GM12878 (cell line): ENCODE data around the gene EBPL. TPM values are rescaled to one million over a fixed set of nuclear protein-coding genes. Genes with fewer than 3 reads are reported as not detected.
"Not testable (repeated sequence)": the region's sequence is repeated elsewhere in the genome, so short reads cannot be mapped to it uniquely, and the experiment has no call there.

Source experiments
- ATAC-seq: fragments of 200-7000 bp; cut with Tn5 transposase; 3 replicates; pipeline ENCODE4 v1.9.1; 2020; ENCODE audit warnings: mild to moderate bottlenecking, moderate library complexity
- BruUV-seq: library from RNA; stranded (reverse); fragments of 400-500 nt; replicated peaks from 2 replicates; lab custom pipeline; 2021; lab: Mats Ljungman, UMichigan
- CTCF ChIA-PET: fragments of 300-600 bp; sonication (Branson Sonifier 250); formaldehyde crosslinking; extraction: SDS; loops from one replicate; lab custom pipeline; 2021; ENCODE audit warnings: inconsistent platforms; lab: Yijun Ruan, JAX
- POLR2A ChIA-PET: fragments of 350-600 bp; formaldehyde crosslinking; extraction: SDS; loops from one replicate; lab custom pipeline; 2021; ENCODE audit warnings: inconsistent platforms; lab: Charles Lee
- RAD21 ChIA-PET: fragments of 300-600 bp; sonication (Branson Sonifier 250); formaldehyde crosslinking; loops from one replicate; lab custom pipeline; 2023; ENCODE audit warnings: antibody characterized with exemption; ENCODE audit not compliant: unreplicated experiment; lab: Charles Lee
- SMC1A ChIA-PET: fragments of 300-600 bp; sonication (Branson Sonifier 250); formaldehyde crosslinking; loops from one replicate; lab custom pipeline; 2023; ENCODE audit not compliant: unreplicated experiment, uncharacterized antibody; lab: Charles Lee
- DNase-seq: peaks from one replicate; pipeline ENCODE4 v3.0.0-alpha.2; 2011; ENCODE audit warnings: low read depth, low spot score
- FAIRE-seq: peaks from 3 replicates; lab custom pipeline; 2011; peaks lifted over from hg19 to GRCh38; lab: Jason Lieb, UNC
- H2AFZ ChIP-seq: 2 replicates; pipeline ENCODE4 v1.6.0; 2011; ENCODE audit warnings: low read depth, low read length, control low read depth; ENCODE audit not compliant: control insufficient read depth
- H3K27ac ChIP-seq: 2 replicates; pipeline ENCODE4 v1.5.1; 2011; ENCODE audit warnings: control low read depth; ENCODE audit not compliant: control insufficient read depth, insufficient read depth
- H3K27me3 ChIP-seq, 2 experiments: replicated peaks in 1 of 2; 2 replicates each; pipeline versions ENCODE4 v1.6.0 to v1.6.1; 2011; ENCODE audit warnings: low read length in 1 of 2; ENCODE audit not compliant: control insufficient read depth in 2 of 2, insufficient read depth in 2 of 2
- H3K36me3 ChIP-seq, 2 experiments: 2 replicates each; pipeline ENCODE4 v1.5.1; 2011; ENCODE audit warnings: low read length in 1 of 2; ENCODE audit not compliant: control insufficient read depth in 2 of 2, insufficient read depth in 2 of 2
- H3K4me1 ChIP-seq: 2 replicates; pipeline ENCODE4 v1.6.1; 2011; ENCODE audit warnings: mild to moderate bottlenecking, low read length, moderate library complexity, mixed read lengths; ENCODE audit not compliant: control insufficient read depth, insufficient read depth
- H3K4me2 ChIP-seq: 2 replicates; pipeline ENCODE4 v1.6.0; 2011; ENCODE audit warnings: control low read depth; ENCODE audit not compliant: control insufficient read depth, insufficient read depth
- H3K4me3 ChIP-seq: fragments of 200-600 bp; sonication (generic); 2 replicates; pipeline ENCODE4 v1.5.1; 2016
- H3K79me2 ChIP-seq: 2 replicates; pipeline ENCODE4 v1.6.0; 2011; ENCODE audit warnings: low read length; ENCODE audit not compliant: control insufficient read depth, insufficient read depth
- H3K9ac ChIP-seq: 2 replicates; pipeline ENCODE4 v1.8.0; 2011; ENCODE audit warnings: low read length, control low read depth, mixed read lengths; ENCODE audit not compliant: control insufficient read depth, insufficient read depth
- H3K9me3 ChIP-seq: replicated peaks from 3 replicates; pipeline ENCODE4 v1.5.1; 2011; ENCODE audit warnings: mild to moderate bottlenecking, low read length; ENCODE audit not compliant: control insufficient read depth, insufficient read depth
- H4K20me1 ChIP-seq: 2 replicates; pipeline ENCODE4 v1.6.0; 2011; ENCODE audit not compliant: control insufficient read depth, insufficient read depth
- HDAC2 ChIP-seq: fragments of 200-600 bp; sonication (generic); IDR thresholded peaks from 2 replicates; pipeline ENCODE4 v1.6.1; 2017
- PBX3 ChIP-seq: IDR thresholded peaks from 2 replicates; pipeline ENCODE4 v1.6.1; 2011; ENCODE audit warnings: mild to moderate bottlenecking, low read depth, low read length, moderate library complexity; ENCODE audit not compliant: insufficient replicate concordance
- RCOR1 ChIP-seq: conservative IDR thresholded peaks from 2 replicates; pipeline ENCODE4 v1.6.1; 2012; ENCODE audit warnings: low read depth, low read length, improper control_type of control experiment
- SIN3A ChIP-seq: IDR thresholded peaks from 2 replicates; pipeline ENCODE4 v1.6.1; 2012; ENCODE audit warnings: low read depth, low read length, improper control_type of control experiment
- SMARCA5 ChIP-seq: fragments of 450-650 bp; IDR thresholded peaks from 2 replicates; pipeline ENCODE4 v1.6.1; 2017; ENCODE audit warnings: mild to moderate bottlenecking
- ZNF622 ChIP-seq: fragments of 450-650 bp; IDR thresholded peaks from 2 replicates; pipeline ENCODE4 v1.6.1; 2017; ENCODE audit warnings: mild to moderate bottlenecking, inconsistent platforms
- WGBS: methylation state at CpG from one replicate; pipeline ENCODE4 v1.1.6; 2016; ENCODE audit warnings: low lambda C conversion rate; ENCODE audit not compliant: insufficient replicate concordance, insufficient coverage; ENCODE audit errors: missing lambda C conversion rate; 5-methylcytosine and 5-hydroxymethylcytosine counted together
- in situ Hi-C: fragments of 300-500 bp; cut with MboI; formaldehyde crosslinking; loops from 9 replicates; pipeline ENCODE4 v1.14.3; 2018; ENCODE audit warnings: mixed read lengths
- intact Hi-C: fragments of 100-400 bp; cut with micrococcal nuclease; formaldehyde crosslinking; loops from one replicate; pipeline ENCODE4 v1.14.2; 2022; ENCODE audit not compliant: unreplicated experiment
- polyA plus RNA-seq, 11 experiments: library from polyadenylated mRNA; depleted of rRNA in 4 of 11; unstranded in 6 of 11; stranded (reverse) in 5 of 11; fragments of >200 nt; fragmentation: Nextera tagmentation in 4 of 11; fragmentation: Illumina TruSeq in 1 of 11; extraction: Ambion mirVana in 4 of 11; extraction: Trizol in 1 of 11; gene quantifications; 1 replicate in 1 of 11; 2 replicates in 10 of 11; pipeline versions ENCODE4 v1.2.1 to v1.2.3, GENCODE V29; 2011 to 2016; ENCODE audit warnings: inconsistent platforms in 2 of 11, missing spikeins in 2 of 11, low read depth in 1 of 11
- total RNA-seq, 4 experiments: library from RNA; depleted of rRNA in 3 of 4; stranded (reverse); fragments of >200 nt in 3 of 4; fragmentation: Illumina TruSeq in 1 of 4; extraction: Trizol in 1 of 4; gene quantifications; 2 replicates each; pipeline versions ENCODE4 v1.2.1 to v1.2.3, GENCODE V29; 2013 to 2021

The EBPL gene
- total and polyA plus RNA-seq, 10 of the 15 experiments (the other 5 are each of a cell fraction or from before 2014, with no cell fraction given), result 6.2 to 72.8 (median 43.5) TPM

- TF ChIP-seq ZNF622 (no peak), PBX3 (no peak), RCOR1 (no peak), SIN3A (no peak), HDAC2 (no peak), SMARCA5 (no peak)
Measured at GRCh38 chr13:49615836-49616675, 75.2 kb downstream of the EBPL start (continued).

- 90% methylated on average over 2 of the region's 3 CpGs for WGBS
- H2AFZ ChIP-seq, SMC1A ChIA-PET, DNase-seq, H3K27me3 ChIP-seq, H3K36me3 ChIP-seq, RAD21 ChIA-PET, H3K9ac ChIP-seq, H3K27ac ChIP-seq, H3K4me3 ChIP-seq, in situ Hi-C loops, H3K4me1 ChIP-seq, H3K4me2 ChIP-seq, intact Hi-C loops, ATAC-seq, H3K79me2 ChIP-seq, FAIRE-seq, H3K9me3 ChIP-seq, BruUV-seq, H4K20me1 ChIP-seq, POLR2A ChIA-PET: not testable (repeated sequence)
- CTCF ChIA-PET, result interaction anchor here (0.7 to 0.8 kb wide), 3 partner anchors 9 to 190 kb away, joined by 3 read pairs; partner anchors contain the start of gene ARL11
Measured at GRCh38 chr13:49612042-49612441, 79.2 kb downstream of the EBPL start.

Other genes with a start within 250 kb of the EBPL start
- 1.2 and 1.9 TPM in 2 replicates for gene CAB39L, start 247.4 kb downstream of the EBPL start, total RNA-seq (2014; rRNA removed)
- 1.9 and 2.1 TPM in 2 replicates for gene CAB39L, start 247.4 kb downstream of the EBPL start, total RNA-seq (2014; rRNA removed; fragmentation: Illumina TruSeq; extraction: Trizol)
- 2.2 and 3.0 TPM in 2 replicates for gene CAB39L, start 247.4 kb downstream of the EBPL start, total RNA-seq (2021)
- 2.9 and 5.0 TPM in 2 replicates for gene CAB39L, start 247.4 kb downstream of the EBPL start, polyA plus RNA-seq (2011; rRNA removed)
- 1.9 and 2.0 TPM in 2 replicates for gene CAB39L, start 247.4 kb downstream of the EBPL start, polyA plus RNA-seq (2014; fragmentation: Illumina TruSeq; extraction: Trizol)
- gene CAB39L, start 247.4 kb downstream of the EBPL start, polyA plus RNA-seq (2014; fragmentation: Nextera tagmentation; extraction: Ambion mirVana), result 1 to 10 TPM in 1 of 2 experiments, under 1 TPM in 1; 0.88 to 1.6 TPM
- gene CAB39L, start 247.4 kb downstream of the EBPL start, polyA plus RNA-seq (2014; rRNA removed), result 1.0 and 1.4 TPM in 2 replicates
- gene CAB39L, start 247.4 kb downstream of the EBPL start, polyA plus RNA-seq (2016; fragmentation: Nextera tagmentation; extraction: Ambion mirVana), result 1 to 10 TPM; 1.6 to 1.8 TPM
- gene SETDB2, start 247.2 kb downstream of the EBPL start, total RNA-seq (2014; rRNA removed), result 5.7 and 6.6 TPM in 2 replicates
- 8.3 and 9.5 TPM in 2 replicates for gene SETDB2, start 247.2 kb downstream of the EBPL start, total RNA-seq (2014; rRNA removed; fragmentation: Illumina TruSeq; extraction: Trizol)
- 5.7 and 6.6 TPM in 2 replicates for gene SETDB2, start 247.2 kb downstream of the EBPL start, total RNA-seq (2021)
- gene SETDB2, start 247.2 kb downstream of the EBPL start, polyA plus RNA-seq (2011; rRNA removed), result 8.9 and 16.8 TPM in 2 replicates
- 8.2 and 8.7 TPM in 2 replicates for gene SETDB2, start 247.2 kb downstream of the EBPL start, polyA plus RNA-seq (2014; fragmentation: Illumina TruSeq; extraction: Trizol)
- 1 to 10 TPM; 1.2 to 1.4 TPM for gene SETDB2, start 247.2 kb downstream of the EBPL start, polyA plus RNA-seq (2014; fragmentation: Nextera tagmentation; extraction: Ambion mirVana)
- gene SETDB2, start 247.2 kb downstream of the EBPL start, polyA plus RNA-seq (2014; rRNA removed), result 3.1 and 4.5 TPM in 2 replicates
- 10 to 100 TPM in 1 of 2 experiments, 1 to 10 TPM in 1; 8.4 to 10.0 TPM for gene SETDB2, start 247.2 kb downstream of the EBPL start, polyA plus RNA-seq (2016; fragmentation: Nextera tagmentation; extraction: Ambion mirVana)
- gene PHF11, start 195.5 kb downstream of the EBPL start, total RNA-seq (2014; rRNA removed), result 17.8 and 24.5 TPM in 2 replicates
- 35.0 and 36.3 TPM in 2 replicates for gene PHF11, start 195.5 kb downstream of the EBPL start, total RNA-seq (2014; rRNA removed; fragmentation: Illumina TruSeq; extraction: Trizol)
- 33.9 and 35.6 TPM in 2 replicates for gene PHF11, start 195.5 kb downstream of the EBPL start, total RNA-seq (2021)
- 77.3 and 89.2 TPM in 2 replicates for gene PHF11, start 195.5 kb downstream of the EBPL start, polyA plus RNA-seq (2011; rRNA removed)
- 50.1 and 64.6 TPM in 2 replicates for gene PHF11, start 195.5 kb downstream of the EBPL start, polyA plus RNA-seq (2014; fragmentation: Illumina TruSeq; extraction: Trizol)
- gene PHF11, start 195.5 kb downstream of the EBPL start, polyA plus RNA-seq (2014; fragmentation: Nextera tagmentation; extraction: Ambion mirVana), result 10 to 100 TPM; 16.9 to 23.0 TPM
- 39.7 and 40.9 TPM in 2 replicates for gene PHF11, start 195.5 kb downstream of the EBPL start, polyA plus RNA-seq (2014; rRNA removed)
- gene PHF11, start 195.5 kb downstream of the EBPL start, polyA plus RNA-seq (2016; fragmentation: Nextera tagmentation; extraction: Ambion mirVana), result 10 to 100 TPM; 24.2 to 31.6 TPM
- gene RCBTB1, start 105.9 kb downstream of the EBPL start, total RNA-seq (2014; rRNA removed), result 7.5 and 9.4 TPM in 2 replicates
- 11.4 and 11.7 TPM in 2 replicates for gene RCBTB1, start 105.9 kb downstream of the EBPL start, total RNA-seq (2014; rRNA removed; fragmentation: Illumina TruSeq; extraction: Trizol)
- gene RCBTB1, start 105.9 kb downstream of the EBPL start, total RNA-seq (2021), result 10.6 and 12.3 TPM in 2 replicates
- gene RCBTB1, start 105.9 kb downstream of the EBPL start, polyA plus RNA-seq (2011; rRNA removed), result 11.4 and 13.9 TPM in 2 replicates
- gene RCBTB1, start 105.9 kb downstream of the EBPL start, polyA plus RNA-seq (2014; fragmentation: Illumina TruSeq; extraction: Trizol), result 13.5 and 16.6 TPM in 2 replicates
- 1 to 10 TPM; 5.1 to 5.7 TPM for gene RCBTB1, start 105.9 kb downstream of the EBPL start, polyA plus RNA-seq (2014; fragmentation: Nextera tagmentation; extraction: Ambion mirVana)
- gene RCBTB1, start 105.9 kb downstream of the EBPL start, polyA plus RNA-seq (2014; rRNA removed), result 8.6 and 11.1 TPM in 2 replicates
- gene RCBTB1, start 105.9 kb downstream of the EBPL start, polyA plus RNA-seq (2016; fragmentation: Nextera tagmentation; extraction: Ambion mirVana), result 10 to 100 TPM; 11.1 to 11.3 TPM
- 3.8 and 4.1 TPM in 2 replicates for gene ARL11, start 63.0 kb downstream of the EBPL start, total RNA-seq (2014; rRNA removed)
- gene ARL11, start 63.0 kb downstream of the EBPL start, total RNA-seq (2014; rRNA removed; fragmentation: Illumina TruSeq; extraction: Trizol), result 5.9 TPM in 2 replicates
- gene ARL11, start 63.0 kb downstream of the EBPL start, total RNA-seq (2021), result 5.3 and 5.6 TPM in 2 replicates
- 1.6 and 2.3 TPM in 2 replicates for gene ARL11, start 63.0 kb downstream of the EBPL start, polyA plus RNA-seq (2011; rRNA removed)
- gene ARL11, start 63.0 kb downstream of the EBPL start, polyA plus RNA-seq (2014; fragmentation: Illumina TruSeq; extraction: Trizol), result 4.3 and 4.8 TPM in 2 replicates
- gene ARL11, start 63.0 kb downstream of the EBPL start, polyA plus RNA-seq (2014; fragmentation: Nextera tagmentation; extraction: Ambion mirVana), result 1 to 10 TPM; 2.0 to 2.6 TPM
- 7.2 and 7.4 TPM in 2 replicates for gene ARL11, start 63.0 kb downstream of the EBPL start, polyA plus RNA-seq (2014; rRNA removed)
- 1 to 10 TPM; 4.0 to 5.3 TPM for gene ARL11, start 63.0 kb downstream of the EBPL start, polyA plus RNA-seq (2016; fragmentation: Nextera tagmentation; extraction: Ambion mirVana)
- gene KPNA3, start 101.2 kb upstream of the EBPL start, total RNA-seq (2014; rRNA removed), result 23.7 and 27.6 TPM in 2 replicates
- 32.8 TPM in 2 replicates for gene KPNA3, start 101.2 kb upstream of the EBPL start, total RNA-seq (2014; rRNA removed; fragmentation: Illumina TruSeq; extraction: Trizol)
- 45.9 and 46.9 TPM in 2 replicates for gene KPNA3, start 101.2 kb upstream of the EBPL start, total RNA-seq (2021)
- gene KPNA3, start 101.2 kb upstream of the EBPL start, polyA plus RNA-seq (2011; rRNA removed), result 29.4 and 38.3 TPM in 2 replicates
- gene KPNA3, start 101.2 kb upstream of the EBPL start, polyA plus RNA-seq (2014; fragmentation: Illumina TruSeq; extraction: Trizol), result 50.5 and 64.0 TPM in 2 replicates
- 10 to 100 TPM; 23.3 to 27.5 TPM for gene KPNA3, start 101.2 kb upstream of the EBPL start, polyA plus RNA-seq (2014; fragmentation: Nextera tagmentation; extraction: Ambion mirVana)
- 20.0 and 23.3 TPM in 2 replicates for gene KPNA3, start 101.2 kb upstream of the EBPL start, polyA plus RNA-seq (2014; rRNA removed)
- gene KPNA3, start 101.2 kb upstream of the EBPL start, polyA plus RNA-seq (2016; fragmentation: Nextera tagmentation; extraction: Ambion mirVana), result 10 to 100 TPM; 36.4 to 37.3 TPM
- 8.2 and 11.0 TPM in 2 replicates for gene SPRYD7, start 244.9 kb upstream of the EBPL start, total RNA-seq (2014; rRNA removed)
- 7.2 and 8.9 TPM in 2 replicates for gene SPRYD7, start 244.9 kb upstream of the EBPL start, total RNA-seq (2014; rRNA removed; fragmentation: Illumina TruSeq; extraction: Trizol)
- gene SPRYD7, start 244.9 kb upstream of the EBPL start, total RNA-seq (2021), result 8.1 and 8.5 TPM in 2 replicates
- 5.3 and 5.8 TPM in 2 replicates for gene SPRYD7, start 244.9 kb upstream of the EBPL start, polyA plus RNA-seq (2011; rRNA removed)
- gene SPRYD7, start 244.9 kb upstream of the EBPL start, polyA plus RNA-seq (2014; fragmentation: Illumina TruSeq; extraction: Trizol), result 10.3 and 11.5 TPM in 2 replicates
- 10 to 100 TPM; 12.9 to 13.0 TPM for gene SPRYD7, start 244.9 kb upstream of the EBPL start, polyA plus RNA-seq (2014; fragmentation: Nextera tagmentation; extraction: Ambion mirVana)
- 6.6 and 7.4 TPM in 2 replicates for gene SPRYD7, start 244.9 kb upstream of the EBPL start, polyA plus RNA-seq (2014; rRNA removed)
- 10 to 100 TPM; 17.3 to 18.7 TPM for gene SPRYD7, start 244.9 kb upstream of the EBPL start, polyA plus RNA-seq (2016; fragmentation: Nextera tagmentation; extraction: Ambion mirVana)